ENCODE data around the gene ICOSLG.

- TF ChIP-seq CTCF (IDR thresholded peaks at IDR 0.05) = no peak
- no peak for TF ChIP-seq POLR2A (IDR thresholded peaks at IDR 0.05)
- no peak for TF ChIP-seq POLR2AphosphoS5 (IDR thresholded peaks at IDR 0.05)
These were observed 41.3 kb downstream of the ICOSLG start for GRCh38 chr21:44199448-44199847.

Measured in upper lobe of left lung (tissue), 4 donors.